Measurements from ENCODE around the gene CNTLN.
"Not testable (repeated sequence)": the region's sequence is repeated elsewhere in the genome, so short reads cannot be mapped to it uniquely, and the experiment has no call there.

Gene CNTLN

DNA sequence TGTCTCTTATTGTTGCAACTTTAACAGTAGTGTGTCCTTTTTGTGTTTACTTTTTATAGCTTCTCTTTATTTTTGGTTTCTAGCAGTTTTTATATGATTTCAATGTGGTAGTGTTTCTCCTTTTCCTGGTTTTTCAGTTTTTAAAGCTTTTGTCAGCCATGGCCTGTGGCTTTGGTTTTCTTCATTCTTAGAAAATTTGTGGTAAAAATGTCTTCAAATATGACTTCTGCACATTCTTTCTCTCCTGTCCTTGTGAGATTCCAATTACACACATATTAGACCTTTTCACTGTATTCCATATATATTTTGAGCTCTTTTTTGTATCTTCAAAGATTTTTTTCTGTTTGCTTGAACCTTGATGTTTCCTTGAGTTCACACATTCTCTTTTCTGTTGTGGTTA is 180.5 kb downstream of the CNTLN start:
- H3K36me3 Mint-ChIP-seq (ENCODE audit: low read depth) = no peaks in the 10 kb centered on the region
- no peaks in the 10 kb centered on the region for H3K4me1 Mint-ChIP-seq
- no peak for DNase-seq
- peaks cover 3% of the 10 kb centered on the region for H3K9me3 Mint-ChIP-seq
- ATAC-seq = no peak
- no peak overlapping the region for H3K27ac Mint-ChIP-seq
- no peaks in the 10 kb centered on the region for H3K27me3 Mint-ChIP-seq
- no peak overlapping the region for H3K4me3 Mint-ChIP-seq

DNA sequence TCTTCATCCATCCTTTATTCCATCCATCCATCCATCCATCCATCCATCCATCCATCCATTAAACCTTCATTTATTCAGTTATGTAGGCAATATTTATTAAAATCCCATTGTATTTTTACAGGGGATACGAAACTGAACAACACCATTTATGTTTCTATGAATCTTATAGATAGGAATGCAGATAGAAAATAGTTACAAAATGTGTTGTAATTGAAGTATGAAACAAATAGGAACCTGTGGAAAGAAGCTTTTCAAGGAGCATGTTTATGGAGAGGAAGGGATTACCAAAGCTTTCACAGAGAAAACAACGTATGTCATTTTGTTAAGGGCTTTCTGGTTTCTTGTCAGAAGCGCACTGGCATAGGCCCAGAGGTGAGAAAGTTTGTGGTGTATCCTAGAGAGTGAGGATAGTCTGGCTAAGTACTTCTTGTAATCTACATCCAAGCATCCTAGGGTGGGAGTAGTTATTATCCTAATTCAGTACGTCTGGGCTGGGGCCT is 184.0 kb downstream of the CNTLN start:
- no peak overlapping the region for H3K4me3 Mint-ChIP-seq
- H3K4me1 Mint-ChIP-seq = no peaks in the 10 kb centered on the region
- H3K36me3 Mint-ChIP-seq (ENCODE audit: low read depth) = no peaks in the 10 kb centered on the region
- H3K9me3 Mint-ChIP-seq = no peaks in the 10 kb centered on the region
- ATAC-seq (no peak), DNase-seq (no peak)
- no peaks in the 10 kb centered on the region for H3K27me3 Mint-ChIP-seq
- no peak overlapping the region for H3K27ac Mint-ChIP-seq

DNA sequence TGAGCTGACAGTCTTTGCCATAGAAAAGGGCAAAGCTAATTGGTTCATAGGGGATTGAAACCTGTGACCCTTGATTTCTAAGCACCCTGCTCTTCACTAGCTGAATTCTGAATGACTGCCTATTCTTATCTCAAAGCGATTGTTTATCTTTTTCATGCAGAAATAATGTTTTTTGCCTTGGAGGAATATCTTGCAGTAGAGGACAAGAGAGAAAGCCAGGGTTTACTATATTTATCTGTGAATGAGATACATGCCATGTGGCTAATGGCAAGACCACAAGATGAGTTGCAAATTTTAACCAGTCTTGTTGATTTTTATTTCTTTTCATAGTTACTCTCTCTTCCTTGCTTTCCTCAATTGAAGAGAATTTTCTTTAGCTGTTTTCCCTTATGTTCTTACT is 185.0 kb downstream of the CNTLN start:
- DNase-seq = no peak
- no peak overlapping the region for H3K27ac Mint-ChIP-seq

DNA sequence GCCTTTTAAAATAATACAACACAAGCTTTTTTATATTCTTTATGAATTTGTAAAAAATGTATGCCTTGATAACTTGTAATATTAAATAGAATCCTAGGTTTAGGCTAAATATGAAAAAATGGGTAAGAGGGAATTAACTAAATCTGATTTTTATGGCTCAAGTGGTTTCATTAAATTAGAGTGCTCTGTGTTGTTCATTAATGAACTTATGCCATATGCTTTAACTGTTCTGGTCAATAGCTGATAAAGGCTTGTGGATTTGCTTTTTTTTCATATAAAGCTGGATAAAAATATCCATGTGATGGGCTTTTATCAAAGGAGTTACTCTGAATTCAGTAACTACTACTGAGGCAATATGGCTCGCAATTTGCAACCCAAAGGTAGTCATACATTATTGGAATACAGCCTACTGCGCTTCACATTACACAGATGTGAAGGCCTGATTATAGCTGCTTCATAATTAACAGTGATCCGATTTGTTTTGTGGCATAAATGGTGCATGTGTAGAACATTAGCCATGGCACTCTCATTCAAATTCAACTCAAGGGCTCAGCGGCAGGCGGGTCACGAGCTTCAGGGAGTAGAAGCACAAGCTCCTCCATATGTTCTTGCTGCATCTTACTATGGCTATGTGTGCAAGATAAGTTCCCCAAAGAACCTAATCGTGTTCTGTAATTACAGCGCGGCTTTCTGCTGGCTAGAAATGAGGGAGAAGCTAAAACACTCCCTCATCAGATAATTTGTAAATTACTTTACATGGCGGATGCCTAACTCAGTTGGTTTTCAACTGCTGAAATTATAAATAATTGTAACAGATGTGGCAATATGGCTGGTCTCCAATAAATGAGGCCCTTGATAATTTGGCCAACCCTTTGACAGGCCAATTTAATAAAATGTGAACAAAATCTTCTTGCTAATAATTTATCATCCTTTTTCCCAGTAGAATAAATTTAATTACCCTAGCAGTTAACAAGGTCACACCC is 188.3 kb downstream of the CNTLN start:
- H3K27ac Mint-ChIP-seq = no peak overlapping the region
- H3K9me3 Mint-ChIP-seq = no peaks in the 10 kb centered on the region
- no peaks in the 10 kb centered on the region for H3K4me1 Mint-ChIP-seq
- H3K27me3 Mint-ChIP-seq = no peaks in the 10 kb centered on the region
- no peak overlapping the region for H3K4me3 Mint-ChIP-seq
- H3K36me3 Mint-ChIP-seq (ENCODE audit: low read depth) = no peaks in the 10 kb centered on the region
- DNase-seq (no peak), ATAC-seq (no peak)

More for the DNA sequence above, 185.0 kb downstream of the CNTLN start:
- no peak for ATAC-seq
- no peak overlapping the region for H3K4me3 Mint-ChIP-seq
- no peaks in the 10 kb centered on the region for H3K4me1 Mint-ChIP-seq
- no peaks in the 10 kb centered on the region for H3K36me3 Mint-ChIP-seq (ENCODE audit: low read depth)
- no peaks in the 10 kb centered on the region for H3K27me3 Mint-ChIP-seq
- no peaks in the 10 kb centered on the region for H3K9me3 Mint-ChIP-seq

GRCh38 chr9:17328331-17328730 is 193.5 kb downstream of the CNTLN start:
- no peak overlapping the region for H3K27ac Mint-ChIP-seq

DNA sequence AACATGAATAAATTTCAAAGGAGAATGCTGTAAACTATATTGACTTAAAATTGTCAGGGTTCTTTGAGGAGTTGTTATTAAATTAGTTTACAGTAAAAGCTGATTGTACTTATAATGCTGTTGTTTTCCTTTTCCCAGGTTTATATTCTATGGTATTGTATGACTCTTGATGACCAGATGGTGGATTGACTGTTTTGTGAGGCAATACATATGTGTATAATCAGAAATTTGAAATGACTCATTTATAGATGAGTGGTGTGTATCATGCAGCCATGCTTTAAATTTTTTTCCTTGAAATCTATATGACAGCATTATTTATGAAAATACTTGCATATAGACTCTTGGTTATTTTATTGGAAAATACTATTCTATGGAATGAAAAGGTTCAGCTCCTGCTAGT is 195.3 kb downstream of the CNTLN start:
- no peaks in the 10 kb centered on the region for H3K27me3 Mint-ChIP-seq
- H3K4me1 Mint-ChIP-seq = no peaks in the 10 kb centered on the region
- ATAC-seq (no peak), DNase-seq (no peak)
- no peak overlapping the region for H3K4me3 Mint-ChIP-seq
- no peaks in the 10 kb centered on the region for H3K36me3 Mint-ChIP-seq (ENCODE audit: low read depth)
- no peaks in the 10 kb centered on the region for H3K9me3 Mint-ChIP-seq
- no peak overlapping the region for H3K27ac Mint-ChIP-seq

More at GRCh38 chr9:17328331-17328730, 193.5 kb downstream of the CNTLN start:
- DNase-seq (no peak), ATAC-seq (no peak)
- Mint-ChIP-seq H3K4me1 (no peaks in the 10 kb centered on the region), H3K27me3 (no peaks in the 10 kb centered on the region), H3K9me3 (no peaks in the 10 kb centered on the region), H3K36me3 (ENCODE audit: low read depth) (no peaks in the 10 kb centered on the region), H3K4me3 (no peak overlapping the region)

DNA sequence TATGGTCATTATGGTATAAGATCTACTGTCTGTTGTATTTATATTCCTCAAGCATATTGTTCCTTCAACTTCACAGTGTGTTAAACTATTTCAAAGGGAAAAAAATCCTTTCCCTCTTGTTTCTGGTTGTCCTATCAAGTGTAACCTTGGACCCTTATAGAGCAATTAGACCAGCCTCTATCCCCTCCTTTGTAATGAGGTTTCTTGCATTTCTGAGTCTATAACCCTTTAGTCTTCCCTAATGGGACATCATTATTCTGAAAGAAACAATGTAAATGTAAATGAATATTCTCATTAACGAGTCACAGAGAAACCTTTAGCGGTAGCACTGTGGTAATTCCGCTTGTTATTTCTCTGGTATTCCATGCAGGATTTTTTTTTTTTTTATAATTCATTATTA is 197.3 kb downstream of the CNTLN start:
- Mint-ChIP-seq H3K4me3 (no peak overlapping the region), H3K9me3 (no peaks in the 10 kb centered on the region)
- no peak for DNase-seq

DNA sequence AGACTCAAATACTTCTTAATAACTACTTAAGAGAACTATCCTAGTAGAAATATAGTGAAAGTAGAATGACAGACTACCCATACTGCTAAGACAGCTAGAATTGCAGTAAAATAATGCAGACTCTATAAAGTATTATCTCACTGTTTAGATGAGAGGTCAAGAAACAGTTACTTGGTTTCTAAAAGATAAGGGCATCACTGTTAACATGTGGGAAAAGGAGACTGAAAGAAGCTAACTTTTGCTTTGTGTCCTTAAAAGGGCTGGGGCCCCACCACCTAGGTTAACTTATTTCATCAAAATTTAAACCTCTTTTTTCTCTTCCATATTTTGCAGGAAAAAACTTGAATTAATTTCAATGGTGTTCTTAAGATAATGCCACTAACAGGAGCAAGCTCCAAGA is 204.3 kb downstream of the CNTLN start:
- no peak overlapping the region for H3K4me3 Mint-ChIP-seq
- no peaks in the 10 kb centered on the region for H3K4me1 Mint-ChIP-seq
- H3K36me3 Mint-ChIP-seq (ENCODE audit: low read depth) = no peaks in the 10 kb centered on the region
- H3K27me3 Mint-ChIP-seq = no peaks in the 10 kb centered on the region
- ATAC-seq (no peak), DNase-seq (no peak)
- no peak overlapping the region for H3K27ac Mint-ChIP-seq
- no peaks in the 10 kb centered on the region for H3K9me3 Mint-ChIP-seq

More for the DNA sequence above, 197.3 kb downstream of the CNTLN start:
- Mint-ChIP-seq H3K27me3 (no peaks in the 10 kb centered on the region), H3K4me1 (no peaks in the 10 kb centered on the region), H3K36me3 (ENCODE audit: low read depth) (no peaks in the 10 kb centered on the region), H3K27ac (no peak overlapping the region)
- no peak for ATAC-seq

GRCh38 chr9:17342696-17343095 is 207.9 kb downstream of the CNTLN start:
- Mint-ChIP-seq H3K27me3 (no peaks in the 10 kb centered on the region), H3K9me3 (no peaks in the 10 kb centered on the region), H3K4me1 (no peaks in the 10 kb centered on the region), H3K4me3 (no peak overlapping the region), H3K36me3 (ENCODE audit: low read depth) (no peaks in the 10 kb centered on the region), H3K27ac (no peak overlapping the region)
- DNase-seq (no peak), ATAC-seq (no peak)

DNA sequence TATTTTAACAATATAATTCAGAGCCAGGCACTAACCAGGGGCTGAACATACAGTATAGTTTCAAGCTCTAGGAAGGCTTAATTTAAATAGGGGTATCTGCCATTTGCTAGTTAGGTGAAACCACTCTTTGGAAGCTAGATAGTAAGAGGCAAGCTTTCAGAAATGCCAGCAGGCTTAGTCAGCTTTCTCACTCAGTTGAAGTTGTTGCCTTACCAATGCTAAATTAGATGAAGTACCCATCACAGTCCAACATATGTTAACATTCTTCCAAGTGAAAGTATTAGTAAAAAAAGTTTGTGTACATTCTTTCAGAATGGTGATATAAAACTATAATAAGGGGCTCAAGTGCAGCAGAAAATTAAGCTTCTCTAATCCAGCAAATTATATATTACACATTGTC is 215.0 kb downstream of the CNTLN start:
- DNase-seq (no peak), ATAC-seq (no peak)
- Mint-ChIP-seq H3K4me3 (no peak overlapping the region), H3K27me3 (no peaks in the 10 kb centered on the region), H3K9me3 (no peaks in the 10 kb centered on the region), H3K4me1 (peaks cover 3% of the 10 kb centered on the region), H3K36me3 (ENCODE audit: low read depth) (no peaks in the 10 kb centered on the region), H3K27ac (no peak overlapping the region)

- not testable (repeated sequence) for ATAC-seq; H3K36me3 Mint-ChIP-seq (ENCODE audit: low read depth)
Measured at GRCh38 chr9:17354006-17354405, 219.2 kb downstream of the CNTLN start.

DNA sequence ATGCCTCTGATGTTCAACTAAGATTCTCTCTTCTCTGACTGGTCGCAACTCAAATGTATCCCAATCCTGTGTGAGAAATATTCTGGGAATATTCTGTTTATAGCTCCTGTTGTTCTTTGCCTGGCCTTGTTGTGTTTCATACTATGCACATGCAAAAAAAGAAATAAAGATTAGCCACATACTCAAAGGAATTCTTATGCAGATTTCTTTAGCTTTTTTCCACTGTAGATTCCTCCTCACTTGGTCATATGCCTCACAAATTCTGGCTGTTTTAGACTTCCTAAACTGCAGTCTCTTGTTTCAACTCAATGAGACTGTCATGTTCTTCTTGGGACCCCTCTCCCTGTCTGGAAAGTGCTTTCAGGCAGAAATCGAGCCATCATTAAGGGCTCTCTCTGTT is 226.5 kb downstream of the CNTLN start:
- Mint-ChIP-seq H3K4me3 (no peak overlapping the region), H3K27ac (no peak overlapping the region)

More at GRCh38 chr9:17354006-17354405, 219.2 kb downstream of the CNTLN start:
- not testable (repeated sequence) for H3K27me3 Mint-ChIP-seq, H3K27ac Mint-ChIP-seq, H3K9me3 Mint-ChIP-seq, DNase-seq, H3K4me1 Mint-ChIP-seq, H3K4me3 Mint-ChIP-seq

DNA sequence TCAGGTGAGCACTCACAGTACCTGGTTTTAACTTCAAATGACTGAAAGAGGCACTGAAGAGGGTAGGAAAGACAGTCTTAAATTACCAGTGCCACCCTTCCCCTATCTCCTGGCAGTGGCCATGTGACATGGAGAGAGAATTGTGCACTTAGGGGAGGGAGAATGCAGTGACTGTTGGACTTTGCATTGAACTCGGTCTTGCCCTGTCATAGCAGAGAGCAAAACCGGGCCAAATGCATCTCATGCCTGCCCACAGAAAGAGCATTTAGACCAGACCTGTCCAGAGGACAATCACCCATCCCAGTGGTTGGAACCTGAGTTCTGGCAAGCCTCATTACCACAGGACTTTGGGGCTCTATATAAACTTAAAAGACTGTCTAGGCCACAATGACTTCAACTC is 232.2 kb downstream of the CNTLN start:
- no peaks in the 10 kb centered on the region for H3K4me1 Mint-ChIP-seq
- peaks cover 12% of the 10 kb centered on the region for H3K9me3 Mint-ChIP-seq
- H3K4me3 Mint-ChIP-seq = no peak overlapping the region
- H3K27me3 Mint-ChIP-seq = no peaks in the 10 kb centered on the region
- no peak for ATAC-seq
- no peak for DNase-seq
- H3K27ac Mint-ChIP-seq = no peak overlapping the region
- no peaks in the 10 kb centered on the region for H3K36me3 Mint-ChIP-seq (ENCODE audit: low read depth)

More for the DNA sequence above, 226.5 kb downstream of the CNTLN start:
- no peaks in the 10 kb centered on the region for H3K36me3 Mint-ChIP-seq (ENCODE audit: low read depth)
- H3K27me3 Mint-ChIP-seq = no peaks in the 10 kb centered on the region
- ATAC-seq (no peak), DNase-seq (no peak)
- no peaks in the 10 kb centered on the region for H3K4me1 Mint-ChIP-seq
- H3K9me3 Mint-ChIP-seq = peaks cover 8% of the 10 kb centered on the region

GRCh38 chr9:17380126-17380861 is 245.5 kb downstream of the CNTLN start:
- Mint-ChIP-seq H3K27me3 (no peaks in the 10 kb centered on the region), H3K4me3 (no peak overlapping the region), H3K27ac (no peak overlapping the region), H3K9me3 (no peaks in the 10 kb centered on the region), H3K36me3 (ENCODE audit: low read depth) (no peaks in the 10 kb centered on the region), H3K4me1 (no peaks in the 10 kb centered on the region)
- ATAC-seq (no peak), DNase-seq (no peak)

DNA sequence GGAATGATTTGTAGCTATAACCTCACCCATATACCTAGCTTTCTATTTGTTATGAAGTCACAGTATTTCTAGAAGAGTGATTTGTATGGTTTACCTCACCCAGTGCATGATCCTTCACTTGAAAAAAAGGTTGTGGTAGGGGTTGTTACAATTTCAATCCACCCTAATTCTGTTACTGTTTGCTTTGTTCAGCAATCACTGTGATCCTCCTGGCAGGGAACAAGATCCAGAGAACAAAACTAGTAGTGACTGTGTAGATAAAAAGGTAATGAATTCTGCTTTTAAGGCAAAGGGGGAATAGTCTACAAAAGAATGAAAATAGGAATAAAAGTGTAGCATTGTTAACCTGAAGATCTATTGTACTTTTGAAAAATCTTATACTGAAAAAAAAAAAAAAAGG is 252.7 kb downstream of the CNTLN start:
- Mint-ChIP-seq H3K27me3 (no peaks in the 10 kb centered on the region), H3K36me3 (ENCODE audit: low read depth) (no peaks in the 10 kb centered on the region), H3K27ac (no peak overlapping the region), H3K4me3 (no peak overlapping the region), H3K4me1 (no peaks in the 10 kb centered on the region), H3K9me3 (no peaks in the 10 kb centered on the region)
- DNase-seq = no peak
- ATAC-seq = no peak

Measured in activated naive CD8-positive, alpha-beta T cell treated with anti-CD3 and anti-CD28 coated beads, Interleukin-2, amount 50 U/mL, for 24 hours (primary cell).